Measurements from ENCODE around the gene VPS35. TPM values are rescaled to one million over a fixed set of nuclear protein-coding genes. Genes with fewer than 3 reads are reported as not detected.

The VPS35 gene
- total RNA-seq, 1 experiment from 2014 or later: 86.8 TPM

DNA sequence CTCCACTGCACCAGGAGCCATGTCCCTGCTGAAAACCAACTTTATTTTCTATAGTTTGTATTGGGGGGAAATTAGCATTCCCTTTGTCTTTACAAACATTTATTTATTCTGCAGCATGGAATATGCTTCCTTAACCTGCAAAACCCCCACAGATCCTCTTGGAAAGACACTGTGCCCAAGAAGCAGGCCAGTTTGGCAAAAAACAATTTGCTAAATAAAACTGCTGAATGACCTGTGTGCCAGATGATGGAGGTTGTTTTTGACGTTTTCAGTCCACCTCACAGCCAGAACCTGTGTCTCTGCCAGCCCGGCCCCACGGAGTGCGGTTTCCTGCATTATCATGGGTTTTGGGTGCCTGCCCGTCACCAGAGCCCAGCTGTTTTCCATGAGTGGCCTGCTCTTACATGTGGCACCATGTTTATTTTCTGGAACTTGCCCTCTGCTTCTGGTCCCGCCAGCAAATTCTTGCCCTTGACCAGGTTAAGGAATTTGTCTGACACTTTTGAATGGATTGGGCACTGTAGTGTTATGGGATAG lies 26.9 kb upstream of the VPS35 start:
- H3K4me3 ChIP-seq (ENCODE audit: low read depth in 2 of 2, low read length in 2 of 2): no peak overlapping the region
- H3K4me1 ChIP-seq (ENCODE audit: control insufficient read depth, insufficient read depth, low read length): no peaks in the 10 kb centered on the region
- in situ Hi-C loops (cut with HindIII; ENCODE audit: low pct_unique_long_range_greater_than_20kb, low sequenced_read_pairs): no loop called here
- BruUV-seq (replicated peaks): no TSS peak
- ATAC-seq (no peak), DNase-seq (ENCODE audit: low read depth, low spot score) (no peak)
- POLR2A ChIA-PET: no interaction called here
- CTCF ChIA-PET: no interaction called here
- no peaks in the 10 kb centered on the region for H3K9me3 ChIP-seq (ENCODE audit: control insufficient read depth, insufficient read depth, low read depth, low read length)
- no peaks in the 10 kb centered on the region for H3K27me3 ChIP-seq (ENCODE audit: control insufficient read depth, insufficient read depth, low read length)
- TF ChIP-seq POLR2AphosphoS5 (IDR thresholded peaks at IDR 0.05; ENCODE audit: low read depth, low read length) (no peak), SIN3A (IDR thresholded peaks at IDR 0.05; ENCODE audit: borderline replicate concordance, insufficient read depth, low read depth, low read length) (no peak)
- TF ChIP-seq, protein P1, sequence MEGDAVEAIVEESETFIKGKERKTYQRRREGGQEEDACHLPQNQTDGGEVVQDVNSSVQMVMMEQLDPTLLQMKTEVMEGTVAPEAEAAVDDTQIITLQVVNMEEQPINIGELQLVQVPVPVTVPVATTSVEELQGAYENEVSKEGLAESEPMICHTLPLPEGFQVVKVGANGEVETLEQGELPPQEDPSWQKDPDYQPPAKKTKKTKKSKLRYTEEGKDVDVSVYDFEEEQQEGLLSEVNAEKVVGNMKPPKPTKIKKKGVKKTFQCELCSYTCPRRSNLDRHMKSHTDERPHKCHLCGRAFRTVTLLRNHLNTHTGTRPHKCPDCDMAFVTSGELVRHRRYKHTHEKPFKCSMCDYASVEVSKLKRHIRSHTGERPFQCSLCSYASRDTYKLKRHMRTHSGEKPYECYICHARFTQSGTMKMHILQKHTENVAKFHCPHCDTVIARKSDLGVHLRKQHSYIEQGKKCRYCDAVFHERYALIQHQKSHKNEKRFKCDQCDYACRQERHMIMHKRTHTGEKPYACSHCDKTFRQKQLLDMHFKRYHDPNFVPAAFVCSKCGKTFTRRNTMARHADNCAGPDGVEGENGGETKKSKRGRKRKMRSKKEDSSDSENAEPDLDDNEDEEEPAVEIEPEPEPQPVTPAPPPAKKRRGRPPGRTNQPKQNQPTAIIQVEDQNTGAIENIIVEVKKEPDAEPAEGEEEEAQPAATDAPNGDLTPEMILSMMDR (IDR thresholded peaks at IDR 0.05): no peak
- intact Hi-C loops (cut with micrococcal nuclease; ENCODE audit: unreplicated experiment): no loop called here
- no peak overlapping the region for H3K27ac ChIP-seq (ENCODE audit: low read length)
- H3K36me3 ChIP-seq (ENCODE audit: control insufficient read depth, insufficient read depth, low read length): no peaks in the 10 kb centered on the region

DNA sequence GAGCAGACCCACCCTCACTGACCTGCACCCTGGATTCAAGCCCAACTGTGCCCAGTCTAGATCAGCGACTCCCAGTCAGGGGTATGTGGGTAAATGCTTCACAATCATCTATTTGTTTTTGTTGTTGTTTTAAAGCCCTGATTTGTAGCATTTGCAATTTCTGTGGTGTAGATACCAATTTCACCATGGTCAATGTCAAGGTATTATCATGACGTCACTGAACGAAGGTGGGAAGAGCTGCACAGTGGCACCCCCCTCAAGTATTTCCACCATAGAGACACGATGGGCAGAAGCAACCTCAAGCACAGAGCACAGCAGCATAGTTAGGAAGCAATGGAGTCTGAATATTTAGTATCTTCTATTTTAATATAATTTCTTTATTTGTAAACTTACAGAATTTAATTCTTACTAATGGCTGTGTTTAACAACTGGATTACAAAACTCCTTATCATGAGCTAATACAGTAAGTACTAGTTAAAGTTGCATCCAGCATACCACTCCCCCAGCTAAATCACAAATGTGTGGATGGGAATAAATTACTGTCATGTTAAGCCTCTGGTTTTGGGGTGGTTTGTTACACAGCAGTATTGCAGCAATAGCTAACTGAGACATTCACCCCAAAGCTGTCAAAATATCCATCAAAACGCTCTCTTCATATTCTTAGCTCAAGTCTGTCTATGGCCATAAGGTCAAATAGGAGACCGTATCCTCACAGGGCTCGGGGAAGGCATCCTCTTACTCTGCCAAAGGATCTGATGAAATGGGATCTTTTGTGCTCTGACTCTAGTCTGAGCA lies 26.0 kb upstream of the VPS35 start:
- Histone ChIP-seq H3K4me3 (ENCODE audit: low read depth in 2 of 2, low read length in 2 of 2) (no peak overlapping the region), H3K4me1 (ENCODE audit: control insufficient read depth, insufficient read depth, low read length) (no peaks in the 10 kb centered on the region), H3K27ac (ENCODE audit: low read length) (no peak overlapping the region), H3K36me3 (ENCODE audit: control insufficient read depth, insufficient read depth, low read length) (no peaks in the 10 kb centered on the region), H3K27me3 (ENCODE audit: control insufficient read depth, insufficient read depth, low read length) (no peaks in the 10 kb centered on the region), H3K9me3 (ENCODE audit: control insufficient read depth, insufficient read depth, low read depth, low read length) (no peaks in the 10 kb centered on the region)
- DNase-seq (ENCODE audit: low read depth, low spot score) (no peak), ATAC-seq (no peak)
- TF ChIP-seq, protein P2, sequence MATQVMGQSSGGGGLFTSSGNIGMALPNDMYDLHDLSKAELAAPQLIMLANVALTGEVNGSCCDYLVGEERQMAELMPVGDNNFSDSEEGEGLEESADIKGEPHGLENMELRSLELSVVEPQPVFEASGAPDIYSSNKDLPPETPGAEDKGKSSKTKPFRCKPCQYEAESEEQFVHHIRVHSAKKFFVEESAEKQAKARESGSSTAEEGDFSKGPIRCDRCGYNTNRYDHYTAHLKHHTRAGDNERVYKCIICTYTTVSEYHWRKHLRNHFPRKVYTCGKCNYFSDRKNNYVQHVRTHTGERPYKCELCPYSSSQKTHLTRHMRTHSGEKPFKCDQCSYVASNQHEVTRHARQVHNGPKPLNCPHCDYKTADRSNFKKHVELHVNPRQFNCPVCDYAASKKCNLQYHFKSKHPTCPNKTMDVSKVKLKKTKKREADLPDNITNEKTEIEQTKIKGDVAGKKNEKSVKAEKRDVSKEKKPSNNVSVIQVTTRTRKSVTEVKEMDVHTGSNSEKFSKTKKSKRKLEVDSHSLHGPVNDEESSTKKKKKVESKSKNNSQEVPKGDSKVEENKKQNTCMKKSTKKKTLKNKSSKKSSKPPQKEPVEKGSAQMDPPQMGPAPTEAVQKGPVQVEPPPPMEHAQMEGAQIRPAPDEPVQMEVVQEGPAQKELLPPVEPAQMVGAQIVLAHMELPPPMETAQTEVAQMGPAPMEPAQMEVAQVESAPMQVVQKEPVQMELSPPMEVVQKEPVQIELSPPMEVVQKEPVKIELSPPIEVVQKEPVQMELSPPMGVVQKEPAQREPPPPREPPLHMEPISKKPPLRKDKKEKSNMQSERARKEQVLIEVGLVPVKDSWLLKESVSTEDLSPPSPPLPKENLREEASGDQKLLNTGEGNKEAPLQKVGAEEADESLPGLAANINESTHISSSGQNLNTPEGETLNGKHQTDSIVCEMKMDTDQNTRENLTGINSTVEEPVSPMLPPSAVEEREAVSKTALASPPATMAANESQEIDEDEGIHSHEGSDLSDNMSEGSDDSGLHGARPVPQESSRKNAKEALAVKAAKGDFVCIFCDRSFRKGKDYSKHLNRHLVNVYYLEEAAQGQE (IDR thresholded peaks at IDR 0.05; ENCODE audit: insufficient read depth in 1 of 2, low read depth in 2 of 2, low read length in 1 of 2): no peak
- no peak for TF ChIP-seq POLR2AphosphoS5 (IDR thresholded peaks at IDR 0.05; ENCODE audit: low read depth, low read length)
- TF ChIP-seq, protein P1 (IDR thresholded peaks at IDR 0.05): no peak
- no peak for TF ChIP-seq SIN3A (IDR thresholded peaks at IDR 0.05; ENCODE audit: borderline replicate concordance, insufficient read depth, low read depth, low read length)
- TF ChIP-seq TCF7L2 (IDR thresholded peaks at IDR 0.05; ENCODE audit: low read depth, low read length): no peak
- BruUV-seq (replicated peaks): no TSS peak
- intact Hi-C loops (cut with micrococcal nuclease; ENCODE audit: unreplicated experiment) (no loop called here), in situ Hi-C loops (cut with HindIII; ENCODE audit: low pct_unique_long_range_greater_than_20kb, low sequenced_read_pairs) (no loop called here)
- ChIA-PET POLR2A (no interaction called here), CTCF (no interaction called here)

Data from Panc1 (cell line).